ENCODE results near the gene PDZRN4.
A peak's percentile ranks its signal among the peaks of the same experiment; 100 is the strongest.

PDZRN4 gene

DNA sequence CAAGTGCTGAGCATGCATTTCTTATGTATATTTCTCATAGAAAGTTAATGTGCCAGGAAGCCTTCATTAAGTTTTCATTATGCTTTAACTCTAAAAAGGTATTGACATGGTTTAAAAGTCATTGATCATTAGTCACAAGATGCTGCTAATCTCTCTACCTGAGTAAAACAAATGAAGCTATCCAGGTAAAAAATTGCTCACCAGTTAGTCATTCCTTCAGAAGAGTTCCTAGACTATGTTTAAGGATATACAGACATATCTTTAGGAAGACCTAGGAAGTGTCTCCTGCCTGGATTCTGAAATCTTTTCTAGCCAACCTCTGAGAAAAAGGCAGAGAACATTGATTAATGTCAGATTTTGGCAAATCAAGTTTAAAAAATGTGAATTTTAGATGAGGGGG, 274.2 kb downstream of the PDZRN4 start:
- no peak for DNase-seq

DNA sequence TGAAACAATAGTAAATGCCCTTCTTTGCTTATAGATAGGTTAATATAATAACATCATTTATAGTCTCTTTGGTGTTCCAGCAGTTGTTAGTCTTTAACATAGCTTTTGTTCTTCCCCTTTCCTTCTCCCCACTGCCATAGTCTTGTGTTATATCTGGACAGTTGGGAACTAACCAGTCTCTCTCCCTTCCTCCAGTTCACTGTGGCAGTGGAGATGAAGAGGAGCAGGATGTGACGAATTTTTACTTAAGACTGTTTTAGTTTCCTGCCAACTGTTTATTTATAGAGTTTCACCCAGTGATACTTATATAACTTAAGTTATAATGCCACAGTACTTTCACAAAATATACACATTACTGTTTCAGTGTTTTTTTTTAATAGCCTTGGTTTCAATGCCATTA, 277.4 kb downstream of the PDZRN4 start:
- DNase-seq: no peak

DNA sequence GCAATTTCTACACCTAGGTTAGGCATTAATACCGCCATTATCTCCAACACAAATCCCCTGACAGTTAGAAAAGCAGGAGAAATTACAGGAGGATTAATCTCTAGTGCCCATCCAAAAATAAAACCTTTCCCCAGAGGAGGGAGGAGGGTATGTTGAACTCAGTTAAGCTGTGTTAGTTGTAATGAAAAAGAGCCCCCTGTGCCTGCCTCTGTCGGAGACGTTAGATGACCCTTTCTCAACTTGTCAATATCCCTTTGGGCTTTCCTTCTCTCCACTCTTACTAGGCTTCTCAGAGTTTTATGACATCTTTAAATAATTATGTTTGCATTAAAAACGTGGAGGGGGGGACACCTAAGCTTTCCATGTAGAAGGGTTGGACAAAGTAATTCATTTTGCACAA, 278.2 kb downstream of the PDZRN4 start:
- no peak for DNase-seq

DNA sequence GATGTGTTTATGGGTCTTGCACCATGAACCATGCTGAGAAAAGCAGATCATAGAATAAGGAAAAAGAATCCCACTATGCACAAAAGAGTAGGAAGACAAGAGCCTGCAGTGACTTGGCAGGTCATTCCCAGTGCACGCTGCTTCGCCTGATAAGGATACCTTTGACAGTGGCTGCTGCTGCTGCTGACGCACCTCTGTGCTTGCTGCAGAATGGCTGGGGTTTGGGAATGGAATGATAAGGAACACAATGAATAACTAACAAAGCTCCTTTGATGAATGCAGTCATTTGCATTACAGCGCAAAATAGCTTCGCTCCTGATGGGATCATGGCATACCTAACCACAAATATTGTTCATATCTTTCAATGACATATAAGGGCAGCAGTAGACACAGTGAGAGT, 278.7 kb downstream of the PDZRN4 start:
- no peak for DNase-seq

DNA sequence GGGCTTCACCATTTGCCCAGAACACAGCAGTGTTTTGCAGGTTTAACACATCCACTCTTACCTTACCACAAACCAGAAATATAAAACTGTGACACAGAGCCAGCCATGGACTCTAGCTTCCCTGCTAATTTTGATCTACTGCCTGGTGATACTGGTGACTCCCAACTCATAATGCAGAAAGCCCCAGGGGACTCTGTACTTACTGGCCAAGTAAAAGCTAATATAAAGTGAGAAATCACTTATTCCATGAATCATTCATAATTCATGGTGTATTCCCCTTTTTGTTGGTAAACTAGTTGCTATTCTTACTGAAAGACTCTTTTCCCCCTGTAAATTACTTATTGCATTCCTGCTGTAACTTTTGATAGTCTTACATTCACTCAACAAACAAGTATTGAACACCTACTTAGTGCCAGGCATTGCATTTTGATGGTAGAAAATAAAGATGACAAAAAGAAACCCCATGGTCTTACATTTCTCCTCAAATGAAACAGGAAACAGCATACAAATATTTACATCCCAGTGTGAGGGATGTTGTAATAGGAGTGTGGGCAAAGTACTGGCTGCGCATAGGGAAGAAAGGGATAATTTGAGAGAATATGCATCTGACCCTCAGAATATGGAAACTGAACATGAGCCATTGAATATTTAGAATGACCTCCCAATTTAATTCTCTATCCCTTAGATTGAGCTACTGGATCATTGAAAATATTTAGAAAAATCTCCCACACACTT, 279.6 kb downstream of the PDZRN4 start:
- DNase-seq: no peak

DNA sequence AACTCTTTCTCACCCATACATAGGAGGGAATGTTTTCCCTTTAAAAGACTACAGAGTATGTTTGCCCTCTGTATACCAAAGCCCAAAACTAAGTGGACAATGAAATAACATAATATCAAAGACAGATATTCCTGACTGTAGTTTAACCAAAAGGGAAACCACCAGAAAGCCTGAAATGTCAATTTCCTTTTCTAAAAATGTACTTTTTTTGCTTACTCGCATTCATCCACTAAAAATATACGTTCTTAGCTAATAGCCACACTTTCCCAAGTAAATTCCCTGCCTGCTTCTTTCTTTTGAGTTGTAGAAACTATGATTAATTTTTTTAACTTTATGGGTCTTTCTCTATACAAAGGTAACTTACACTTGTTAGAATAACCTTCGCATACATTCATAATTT, 280.2 kb downstream of the PDZRN4 start:
- no peak for DNase-seq

DNA sequence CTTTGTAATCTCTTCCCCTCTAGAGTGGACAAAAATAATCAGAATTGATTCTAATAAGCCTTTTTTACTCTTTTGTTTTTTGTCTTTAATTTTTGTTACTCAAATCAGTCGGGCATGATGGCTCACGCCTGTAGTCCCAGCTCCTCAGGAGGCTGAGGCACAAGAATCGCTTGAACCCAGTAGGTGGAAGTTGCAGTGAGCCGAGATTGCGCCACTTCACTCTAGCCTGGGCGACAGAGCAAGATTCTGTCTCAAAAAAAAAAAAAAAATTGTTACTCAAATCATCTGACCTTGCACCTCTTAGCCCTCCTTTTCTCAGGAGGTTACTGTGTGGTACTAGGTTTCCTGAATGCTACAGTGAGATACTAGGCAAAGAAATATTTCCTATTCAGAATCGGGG, 280.6 kb downstream of the PDZRN4 start:
- DNase-seq: no peak

DNA sequence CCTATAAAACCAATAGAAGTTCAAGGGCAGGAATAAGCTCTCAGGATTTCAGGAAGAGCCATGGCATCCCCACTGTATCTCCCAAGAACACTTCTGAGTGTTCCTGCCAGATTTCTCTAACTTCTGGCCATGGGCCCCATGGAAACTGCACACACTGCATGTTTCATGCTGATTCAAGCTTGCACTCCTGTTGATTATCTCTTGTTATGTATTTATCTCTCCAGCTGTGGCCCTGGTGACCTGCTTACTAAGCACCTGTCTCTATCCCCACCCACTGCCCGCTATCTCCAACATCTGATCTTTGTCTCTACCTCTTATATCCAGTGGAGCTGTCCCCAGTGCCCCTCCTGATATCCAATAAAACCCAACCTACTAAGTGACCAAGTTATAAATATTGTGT, 285.3 kb downstream of the PDZRN4 start:
- DNase-seq: no peak

DNA sequence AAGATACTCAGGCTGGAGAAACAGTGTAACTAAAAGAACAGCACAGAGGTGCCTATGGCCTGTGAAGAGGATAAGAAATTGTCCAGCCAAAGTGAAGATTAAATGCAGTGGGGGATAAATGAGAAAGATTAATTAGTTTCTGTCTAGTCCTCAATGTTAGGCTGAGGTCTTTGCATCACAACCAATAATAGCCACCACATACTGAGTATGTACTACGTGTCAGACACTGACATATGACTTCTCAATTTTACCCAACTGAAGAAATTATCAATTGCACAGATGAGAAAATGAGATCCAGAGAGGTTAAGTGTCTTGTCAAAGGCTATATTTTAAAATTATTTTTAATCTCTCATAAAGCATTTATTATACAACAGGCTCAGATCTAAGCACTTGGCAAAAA, 285.9 kb downstream of the PDZRN4 start:
- no peak for DNase-seq

DNA sequence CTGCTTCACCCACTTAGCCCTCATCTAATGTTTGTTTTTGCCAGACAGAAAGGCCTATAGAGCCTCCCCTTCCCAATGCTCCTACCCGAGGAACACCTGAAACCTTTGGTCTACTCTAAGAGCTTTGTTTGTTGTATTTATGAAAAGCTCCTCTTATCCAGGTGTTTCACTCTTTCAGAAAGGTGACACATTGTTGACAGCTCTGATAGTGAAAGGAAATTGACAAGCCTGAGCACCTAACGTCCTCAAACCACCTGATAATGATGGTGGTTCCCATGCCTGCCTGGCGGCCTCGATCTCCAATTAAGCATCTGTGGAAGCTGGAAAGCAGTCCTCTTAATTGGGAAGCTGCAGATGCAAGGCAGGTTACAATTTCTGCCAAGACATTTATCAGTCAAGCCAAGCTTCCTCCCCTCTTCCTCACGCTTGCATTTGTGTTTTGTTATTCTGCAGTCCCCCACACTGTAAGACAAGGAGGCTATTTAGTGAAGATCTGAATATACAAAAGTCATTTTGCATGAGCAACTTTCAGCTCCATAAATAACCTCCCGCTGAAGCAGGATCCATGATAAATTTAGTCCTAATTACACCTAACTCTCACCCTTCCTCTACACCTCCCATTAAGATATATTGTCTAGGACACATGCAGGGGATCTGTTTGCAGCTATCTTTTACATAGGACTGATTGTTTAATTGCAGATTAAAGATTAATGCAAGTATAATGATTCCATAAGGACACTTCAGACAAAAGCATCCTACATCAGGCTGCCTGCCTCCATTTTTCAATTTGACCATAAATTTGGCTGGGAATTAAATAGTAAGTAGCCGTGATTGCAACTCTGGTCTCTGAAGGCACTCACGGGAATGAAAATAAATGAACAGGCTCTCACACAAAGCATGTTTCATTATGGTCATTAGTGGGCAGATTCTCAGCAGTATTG, 288.6 kb downstream of the PDZRN4 start:
- DNase-seq: no peak

DNA sequence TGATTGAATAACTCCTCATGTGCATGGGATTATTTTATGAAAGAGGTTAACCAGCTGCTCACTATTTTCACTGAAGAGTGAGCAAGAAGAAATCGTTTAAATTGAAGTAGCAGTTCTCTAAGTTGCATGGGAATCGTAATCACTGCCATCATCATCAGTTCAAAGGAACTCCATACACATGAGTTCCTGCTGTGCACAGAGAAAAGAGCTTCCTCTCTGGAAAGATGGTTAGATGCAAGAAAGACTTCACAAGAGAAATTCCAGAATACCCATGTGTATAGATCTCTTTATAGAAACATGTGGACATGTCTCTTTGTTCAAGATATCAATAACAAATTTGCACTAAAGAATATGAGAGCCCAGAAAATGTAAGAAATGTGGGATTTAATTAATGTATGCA, 291.3 kb downstream of the PDZRN4 start:
- no peak for DNase-seq

DNA sequence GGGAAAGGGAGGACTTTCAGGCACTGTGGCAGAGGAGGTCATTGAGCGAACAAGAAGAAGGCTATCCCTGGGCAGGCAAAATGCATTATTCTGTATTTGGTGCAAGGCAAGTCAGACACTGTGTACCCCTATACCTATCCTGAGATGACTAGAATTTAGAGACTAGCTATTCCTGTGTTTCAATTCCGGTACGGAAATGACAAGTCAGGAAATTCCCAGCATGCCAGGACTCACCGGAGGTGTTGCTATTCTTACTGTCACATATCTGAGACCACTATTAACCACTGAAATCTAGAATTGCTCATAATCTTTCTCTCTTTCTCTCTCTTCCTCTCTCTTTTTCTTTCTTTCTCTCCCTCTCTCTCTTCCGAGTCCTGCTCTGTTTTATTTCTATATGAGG, 297.1 kb downstream of the PDZRN4 start:
- DNase-seq: no peak

DNA sequence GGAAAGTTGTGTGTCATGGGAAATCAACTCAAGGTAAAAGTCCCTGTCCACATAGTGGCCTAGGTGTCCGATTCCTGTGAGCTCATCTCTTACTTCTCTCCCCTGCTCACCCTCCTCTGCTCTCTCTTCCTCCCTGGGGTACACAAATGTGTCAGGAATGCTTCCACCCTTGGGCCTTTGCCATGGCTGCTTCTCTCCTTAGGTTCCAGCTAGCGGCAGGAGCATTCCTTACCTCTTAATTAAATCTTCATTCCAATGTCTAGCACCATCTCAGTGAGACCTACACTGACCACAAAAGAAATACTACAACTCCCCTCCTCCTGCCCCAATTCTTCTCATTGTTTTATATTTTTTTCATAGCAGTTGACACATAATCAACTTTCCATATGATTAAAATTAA, 298.6 kb downstream of the PDZRN4 start:
- DNase-seq: no peak

DNA sequence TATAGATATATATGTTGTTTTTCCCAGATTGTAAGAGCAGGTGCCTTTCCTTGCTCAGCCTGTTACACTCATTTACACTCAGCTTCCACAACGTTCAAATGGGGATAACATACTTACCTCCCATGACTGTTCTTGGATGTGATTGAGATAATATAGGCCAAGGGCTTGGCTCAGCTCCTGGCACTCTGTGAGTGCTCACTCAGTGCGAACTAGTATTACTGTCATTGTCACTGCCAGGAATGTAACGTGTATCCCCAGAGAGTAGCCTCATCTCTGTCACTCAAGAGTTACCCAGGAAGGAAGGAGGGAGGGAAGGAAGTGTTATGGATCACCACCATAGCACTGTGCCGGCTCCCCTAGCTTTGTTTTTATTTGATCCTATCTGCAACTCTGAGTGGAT, 307.9 kb downstream of the PDZRN4 start:
- DNase-seq: no peak

DNA sequence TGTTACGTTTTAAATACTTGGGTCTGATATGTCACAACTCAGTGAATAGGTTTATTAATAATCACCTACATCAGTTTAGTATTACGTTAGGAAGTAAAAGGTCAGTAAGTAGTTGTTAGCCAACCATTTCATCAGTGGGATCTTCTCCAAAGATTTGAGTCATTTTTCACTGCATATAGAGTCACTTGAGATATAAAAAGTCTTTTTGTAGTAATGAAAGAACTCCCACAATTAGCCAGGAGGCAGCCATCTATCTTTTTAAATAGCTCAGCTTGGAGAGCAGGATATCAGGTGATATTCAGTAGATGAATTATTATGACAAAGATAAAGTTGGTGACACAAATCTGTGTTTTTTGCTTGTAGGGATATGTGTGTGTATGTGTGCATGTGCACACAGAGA, 309.3 kb downstream of the PDZRN4 start:
- DNase-seq: no peak

DNA sequence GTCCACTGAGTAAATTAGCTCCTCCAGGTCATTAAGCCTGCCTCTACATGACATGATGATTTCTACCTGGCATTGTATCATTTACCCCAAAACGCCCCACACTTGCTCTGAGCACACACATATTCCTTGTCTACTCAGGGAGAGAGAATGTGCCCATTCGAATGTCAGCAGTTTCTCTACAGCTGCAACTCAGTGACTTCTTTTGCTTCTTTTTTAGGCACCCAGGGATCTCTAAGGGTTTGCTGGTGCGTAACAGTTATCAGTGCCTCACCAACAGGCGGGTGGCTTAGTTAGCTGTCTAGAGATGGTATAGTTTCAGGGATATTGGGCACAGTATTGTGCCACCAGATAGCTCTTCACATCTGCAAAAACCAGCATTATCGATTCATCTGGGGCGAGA, 316.9 kb downstream of the PDZRN4 start:
- DNase-seq: no peak

DNA sequence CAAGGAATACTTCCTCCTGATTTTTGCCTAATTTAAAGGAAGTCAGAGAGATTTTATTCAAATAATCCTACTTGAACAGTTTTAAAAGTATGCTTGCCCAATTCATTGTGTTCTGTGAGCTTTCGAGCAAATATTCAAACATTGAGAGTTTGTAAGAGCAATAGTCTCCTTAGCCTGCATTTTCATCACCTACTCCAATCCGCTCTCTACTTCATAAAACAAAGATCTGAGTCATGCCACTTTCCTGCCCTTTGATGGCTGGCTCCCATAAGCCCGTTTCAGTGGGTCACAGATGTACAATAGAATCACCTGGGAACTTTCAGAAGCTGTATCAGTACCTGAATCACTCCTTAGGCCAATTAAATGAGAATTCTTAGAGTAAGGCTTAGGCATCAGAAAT, 319.2 kb downstream of the PDZRN4 start:
- DNase-seq: no peak

DNA sequence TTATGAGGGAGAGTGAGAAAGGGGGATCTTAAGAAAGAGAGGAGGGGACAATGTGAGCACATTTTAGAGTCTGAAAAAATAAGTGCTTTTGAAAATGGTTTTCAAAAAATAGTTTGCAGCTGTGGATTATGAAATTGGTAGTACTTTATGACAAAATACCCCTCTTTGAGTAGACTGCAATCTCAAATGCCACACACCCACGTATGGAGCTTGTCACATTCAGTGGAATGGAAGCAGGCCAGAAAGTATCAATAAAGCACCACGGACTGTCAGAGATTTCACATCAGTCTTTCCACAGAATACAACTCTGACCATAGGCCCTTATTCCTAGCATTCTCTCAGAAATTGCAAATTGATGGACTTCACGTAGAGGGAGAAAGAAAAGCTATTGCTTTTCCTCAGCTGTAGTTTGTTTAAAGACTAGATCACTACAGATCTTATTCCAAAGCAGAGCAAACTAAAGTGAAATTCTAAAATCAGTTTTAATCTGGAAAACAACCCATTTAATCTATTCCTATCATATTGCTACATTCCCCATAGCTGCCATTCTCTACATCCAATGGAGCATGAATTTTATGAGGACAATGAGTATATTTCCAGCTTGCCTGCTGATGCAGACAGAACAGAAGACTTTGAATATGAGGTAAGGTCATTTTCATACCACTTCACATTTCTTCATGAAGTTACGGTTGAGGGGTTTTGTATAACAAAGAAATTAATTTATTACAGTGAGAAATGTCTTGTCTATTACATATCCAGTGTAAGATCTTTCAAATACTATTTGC, 321.3 kb downstream of the PDZRN4 start:
- no peak for DNase-seq

DNA sequence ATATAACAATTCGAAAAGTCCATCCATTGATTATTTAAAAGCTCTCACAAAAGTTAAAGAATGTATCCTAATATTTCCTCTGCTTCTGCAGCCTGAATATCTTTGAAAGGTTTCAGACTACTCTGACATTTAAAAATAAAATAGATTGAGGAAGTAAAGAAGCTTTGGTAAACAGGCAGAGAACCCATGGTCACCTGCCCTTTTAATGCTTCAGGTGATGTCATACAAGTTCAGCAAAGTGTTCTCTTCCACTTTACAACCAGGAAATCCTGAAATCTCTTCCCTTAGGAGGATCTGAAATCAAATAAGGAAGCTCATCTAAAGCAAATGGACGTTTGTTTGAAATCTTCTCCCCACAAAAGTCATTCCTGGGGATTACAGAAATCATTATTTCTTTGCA, 322.4 kb downstream of the PDZRN4 start:
- DNase-seq: no peak

DNA sequence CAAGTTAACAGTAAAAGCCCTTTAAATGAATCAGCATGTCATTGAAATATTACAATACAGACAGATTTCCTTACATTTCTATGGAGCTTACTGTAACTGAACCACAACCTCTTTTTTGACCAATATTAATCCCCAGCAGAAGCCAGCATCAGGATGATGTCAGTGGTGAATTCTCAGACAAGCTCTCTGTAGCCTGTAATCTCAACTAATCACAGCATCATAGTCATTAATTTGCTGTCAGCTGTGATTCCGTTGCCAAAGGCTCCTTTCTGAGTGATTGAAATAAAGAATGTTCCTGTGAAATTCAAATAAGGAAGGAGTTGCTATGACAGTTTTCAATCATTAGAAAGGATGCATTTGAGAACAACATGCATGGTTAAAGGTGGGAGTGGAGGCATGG, 323.1 kb downstream of the PDZRN4 start:
- DNase-seq: no peak

DNA sequence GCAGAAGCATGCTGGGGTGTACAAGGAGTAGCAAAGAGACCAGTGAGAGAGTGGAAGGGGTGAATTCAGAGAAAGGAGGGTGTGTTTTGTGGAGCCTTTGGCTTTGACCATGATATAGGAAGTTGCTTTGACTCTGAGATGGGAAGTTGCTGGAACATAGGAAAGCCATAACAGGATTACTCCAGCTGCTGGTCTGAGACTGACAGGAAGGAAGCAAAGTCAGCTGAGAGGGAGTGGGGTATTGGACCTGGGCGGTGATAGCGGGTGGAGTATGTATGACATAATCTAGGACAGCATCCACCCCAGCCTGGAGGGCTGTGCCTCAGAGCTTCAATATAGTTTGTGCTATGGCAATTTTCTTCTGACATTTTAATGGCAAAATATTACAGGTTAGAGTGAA, 324.4 kb downstream of the PDZRN4 start:
- peak; percentile 35 for DNase-seq

DNA sequence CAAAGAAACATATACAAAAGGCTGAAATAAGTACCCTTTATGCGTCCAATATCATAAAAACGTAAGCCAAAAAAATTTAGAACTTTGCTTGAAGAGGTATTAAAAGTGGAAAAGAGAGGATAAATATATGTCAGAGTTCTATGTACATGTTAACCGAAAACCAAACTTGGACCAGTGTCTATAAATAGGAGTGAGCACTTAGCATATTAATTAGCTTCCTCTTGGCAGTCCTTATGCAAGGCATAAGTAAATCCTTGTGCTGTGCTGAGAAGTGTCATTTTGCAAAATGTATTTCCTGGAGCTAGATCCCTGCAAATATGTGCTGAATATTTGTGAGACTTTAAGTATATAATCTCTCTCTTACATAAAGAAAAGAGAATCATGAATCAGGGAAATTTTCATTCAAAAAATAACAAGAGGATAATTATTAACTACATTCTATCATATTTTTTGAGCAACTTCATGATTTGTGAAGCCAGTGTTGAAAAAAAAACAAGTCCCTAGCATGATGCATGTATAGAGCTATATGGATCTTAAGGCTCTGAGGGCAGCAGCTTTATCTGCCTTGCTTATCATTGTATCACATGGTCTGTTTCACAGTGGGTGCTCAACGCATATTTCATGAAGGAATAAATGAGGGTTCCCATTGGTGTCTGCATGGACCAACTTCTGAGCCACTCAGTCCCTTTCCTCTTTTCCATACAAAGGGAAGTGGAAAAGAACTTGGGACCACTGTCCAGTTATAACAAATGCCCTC, 326.1 kb downstream of the PDZRN4 start:
- no peak for DNase-seq

DNA sequence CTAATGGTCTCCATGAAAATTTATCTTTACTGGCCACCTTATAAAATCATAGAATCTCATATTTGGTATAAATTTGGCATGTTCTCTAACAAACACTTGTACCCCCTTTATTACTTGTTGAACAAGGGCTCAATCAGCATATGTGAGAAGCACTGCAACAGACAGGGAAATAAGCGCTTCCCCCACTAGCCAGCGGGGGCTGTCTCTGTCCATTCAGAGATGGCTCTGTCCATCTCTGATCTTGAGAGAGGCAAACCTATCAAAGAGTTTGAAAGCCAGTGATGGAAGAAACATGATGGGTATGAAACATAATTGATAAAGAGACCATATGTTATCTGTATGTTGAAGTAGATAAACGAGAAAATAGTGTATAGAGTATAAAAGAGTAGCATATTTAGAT, 326.8 kb downstream of the PDZRN4 start:
- DNase-seq: peak; percentile 55

All from hematopoietic multipotent progenitor cell treated with erythropoietin and hydrocortisone succinate and interleukin-3 and kit ligand, for 8 days (in vitro differentiated cells).